NB4 (cell line): ENCODE results near the gene STRIP1.

ENCODE experiments used
- DNase-seq: peaks from one replicate; pipeline ENCODE4 v3.0.0; 2010; ENCODE audit warnings: low read depth
- H3K4me3 ChIP-seq: one replicate; pipeline ENCODE4 v1.5.1; 2011; ENCODE audit warnings: mild to moderate bottlenecking, low read depth, low read length, moderate library complexity
- MYC ChIP-seq: IDR thresholded peaks from 2 replicates; pipeline ENCODE4 v1.6.1; 2011; ENCODE audit warnings: low read depth, low read length
- POLR2A ChIP-seq: IDR thresholded peaks from 2 replicates; pipeline ENCODE4 v1.6.1; 2011; ENCODE audit warnings: mild to moderate bottlenecking; ENCODE audit not compliant: insufficient read length; ENCODE audit errors: extremely low read depth
- TF ChIP-seq, protein P1 (sequence below): IDR thresholded peaks from 2 replicates; pipeline ENCODE4 v1.6.1; 2011; ENCODE audit warnings: low read depth, low read length
- TF ChIP-seq, protein P2 (sequence below): IDR thresholded peaks from one replicate; pipeline ENCODE4 v1.5.1; 2012; ENCODE audit warnings: low read depth, low read length

The STRIP1 gene

GRCh38 chr1:110011527-110012041 lies 22.8 kb upstream of the STRIP1 start:
- DNase-seq = peak; percentile 62

DNA sequence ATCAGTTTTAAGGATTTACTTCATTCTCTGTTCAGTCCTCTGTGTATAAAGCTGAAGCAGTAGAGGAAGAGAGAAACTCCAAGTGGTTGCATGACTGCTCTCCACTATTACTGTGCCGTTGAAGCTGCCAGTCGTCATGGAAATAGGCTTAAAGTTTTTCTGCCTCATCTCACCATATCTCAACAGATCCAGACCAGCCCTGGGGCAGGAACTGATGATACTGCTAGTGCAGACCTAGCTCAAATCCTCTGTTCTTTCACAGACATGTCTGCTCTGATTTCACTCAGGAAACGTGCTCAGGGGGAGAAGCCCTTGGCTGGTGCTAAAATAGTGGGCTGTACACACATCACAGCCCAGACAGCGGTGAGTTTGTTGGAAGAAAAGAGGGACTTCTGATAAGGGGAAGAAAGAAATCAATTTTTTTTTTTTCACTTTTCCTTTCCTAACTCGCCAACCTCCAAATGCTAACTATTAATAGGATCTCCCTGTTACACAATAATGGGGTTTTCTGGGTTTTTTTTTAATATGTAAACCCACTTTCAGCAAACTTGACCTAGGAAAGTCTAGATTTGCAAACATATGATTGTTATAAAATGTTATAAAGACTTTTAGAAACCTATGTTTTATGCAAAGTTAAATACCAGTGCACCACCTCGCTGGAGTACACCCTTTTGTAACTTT lies 22.2 kb upstream of the STRIP1 start:
- TF ChIP-seq, protein P1, sequence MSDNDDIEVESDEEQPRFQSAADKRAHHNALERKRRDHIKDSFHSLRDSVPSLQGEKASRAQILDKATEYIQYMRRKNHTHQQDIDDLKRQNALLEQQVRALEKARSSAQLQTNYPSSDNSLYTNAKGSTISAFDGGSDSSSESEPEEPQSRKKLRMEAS = no peak
- TF ChIP-seq MYC = no peak
- TF ChIP-seq, protein P2, sequence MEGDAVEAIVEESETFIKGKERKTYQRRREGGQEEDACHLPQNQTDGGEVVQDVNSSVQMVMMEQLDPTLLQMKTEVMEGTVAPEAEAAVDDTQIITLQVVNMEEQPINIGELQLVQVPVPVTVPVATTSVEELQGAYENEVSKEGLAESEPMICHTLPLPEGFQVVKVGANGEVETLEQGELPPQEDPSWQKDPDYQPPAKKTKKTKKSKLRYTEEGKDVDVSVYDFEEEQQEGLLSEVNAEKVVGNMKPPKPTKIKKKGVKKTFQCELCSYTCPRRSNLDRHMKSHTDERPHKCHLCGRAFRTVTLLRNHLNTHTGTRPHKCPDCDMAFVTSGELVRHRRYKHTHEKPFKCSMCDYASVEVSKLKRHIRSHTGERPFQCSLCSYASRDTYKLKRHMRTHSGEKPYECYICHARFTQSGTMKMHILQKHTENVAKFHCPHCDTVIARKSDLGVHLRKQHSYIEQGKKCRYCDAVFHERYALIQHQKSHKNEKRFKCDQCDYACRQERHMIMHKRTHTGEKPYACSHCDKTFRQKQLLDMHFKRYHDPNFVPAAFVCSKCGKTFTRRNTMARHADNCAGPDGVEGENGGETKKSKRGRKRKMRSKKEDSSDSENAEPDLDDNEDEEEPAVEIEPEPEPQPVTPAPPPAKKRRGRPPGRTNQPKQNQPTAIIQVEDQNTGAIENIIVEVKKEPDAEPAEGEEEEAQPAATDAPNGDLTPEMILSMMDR = no peak
- TF ChIP-seq POLR2A = no peak
- H3K4me3 ChIP-seq = no peak overlapping the region
- DNase-seq = no peak

More at GRCh38 chr1:110011527-110012041, 22.8 kb upstream of the STRIP1 start:
- TF ChIP-seq POLR2A (no peak), MYC (no peak)
- TF ChIP-seq, protein P2 = peak; percentile 50
- TF ChIP-seq, protein P1 = no peak
- no peak overlapping the region for H3K4me3 ChIP-seq

GRCh38 chr1:110017792-110018191 lies 16.6 kb upstream of the STRIP1 start:
- H3K4me3 ChIP-seq = no peak overlapping the region
- TF ChIP-seq MYC (no peak), POLR2A (no peak)
- TF ChIP-seq, protein P1 = no peak
- TF ChIP-seq, protein P2 = no peak
- DNase-seq = no peak

DNA sequence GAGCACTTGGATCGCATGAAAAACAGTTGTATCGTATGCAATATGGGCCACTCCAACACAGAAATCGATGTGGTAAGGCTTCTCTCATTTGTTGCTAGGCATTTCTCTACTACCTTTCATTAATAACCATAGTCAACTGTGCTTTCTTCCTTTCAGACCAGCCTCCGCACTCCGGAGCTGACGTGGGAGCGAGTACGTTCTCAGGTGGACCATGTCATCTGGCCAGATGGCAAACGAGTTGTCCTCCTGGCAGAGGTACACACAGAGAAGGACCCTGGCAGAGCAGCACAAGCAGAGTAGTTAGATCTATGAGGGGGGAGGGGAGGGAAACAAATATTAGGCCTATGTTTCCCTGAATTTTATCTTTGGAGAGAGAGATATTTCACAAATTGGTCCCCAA lies 16.0 kb upstream of the STRIP1 start:
- no peak overlapping the region for H3K4me3 ChIP-seq
- TF ChIP-seq, protein P2 = no peak
- TF ChIP-seq POLR2A (no peak), MYC (no peak)
- no peak for DNase-seq

DNA sequence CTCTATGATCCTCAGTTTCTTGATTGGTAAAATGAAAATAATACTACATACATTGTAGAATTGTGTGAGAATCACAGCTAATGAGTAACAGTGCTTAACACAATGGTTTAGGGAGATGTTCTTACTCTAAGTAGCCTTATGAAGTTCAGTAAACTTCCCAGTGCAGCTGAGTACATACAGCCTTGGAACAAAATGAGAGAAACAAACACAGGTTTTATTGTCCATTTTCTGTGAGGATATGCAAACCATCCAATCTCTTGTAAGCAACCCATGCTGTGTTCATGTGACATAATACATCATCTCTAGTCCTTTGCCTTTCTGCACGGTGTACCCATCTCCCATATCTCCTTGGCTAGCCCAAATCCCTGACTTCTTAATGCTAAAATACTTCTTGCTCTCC lies 14.7 kb upstream of the STRIP1 start:
- no peak for DNase-seq
- H3K4me3 ChIP-seq = no peak overlapping the region
- TF ChIP-seq POLR2A = no peak
- TF ChIP-seq, protein P2 = no peak
- TF ChIP-seq MYC = no peak
- TF ChIP-seq, protein P1 = no peak
